GM18858 (cell line): Measurements from ENCODE around the gene FAM227B.
A peak's percentile ranks its signal among the peaks of the same experiment; 100 is the strongest.
"Not testable (repeated sequence)": the region's sequence is repeated elsewhere in the genome, so short reads cannot be mapped to it uniquely, and the experiment has no call there.

Experiments
- ATAC-seq: cut with Tn5 transposase; IDR thresholded peaks from one replicate; pipeline ENCODE4 v1.9.1; 2021; ENCODE audit not compliant: unreplicated experiment

The FAM227B gene

GRCh38 chr15:49441356-49441755 is 179.3 kb downstream of the FAM227B start:
- ATAC-seq, result no peak

DNA sequence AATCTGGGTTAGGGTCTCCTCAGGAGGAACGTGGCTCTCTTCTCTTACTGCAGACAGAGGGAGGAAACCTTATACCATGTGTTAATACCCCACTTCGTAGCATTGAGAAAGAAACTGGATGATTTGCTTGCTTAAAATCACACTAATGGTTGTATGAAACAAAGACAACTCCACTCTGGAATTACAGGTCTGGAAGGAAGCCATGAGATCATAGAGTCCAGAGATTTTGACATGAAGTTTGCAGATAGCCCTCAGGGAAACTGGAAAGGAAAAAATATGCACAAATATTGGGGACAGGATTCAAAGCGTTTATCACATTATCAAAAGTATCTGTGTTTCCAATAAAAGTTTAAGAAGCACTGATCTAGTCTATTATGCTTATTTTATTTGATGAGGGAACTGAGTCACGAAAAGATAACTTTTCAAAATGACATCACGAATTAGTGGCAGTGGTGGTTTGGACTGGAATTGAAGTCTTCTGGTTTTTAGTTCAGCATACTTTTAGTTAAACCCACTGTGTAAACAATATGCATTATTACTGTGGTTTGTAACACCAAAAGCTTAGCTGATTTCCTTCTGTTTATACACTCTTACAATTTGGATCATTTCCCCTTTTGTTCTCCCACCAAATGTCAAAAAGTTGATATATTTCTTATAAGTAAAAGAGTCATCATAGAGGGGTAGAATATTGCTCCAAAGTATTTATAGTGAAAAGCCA is 180.8 kb downstream of the FAM227B start:
- no peak for ATAC-seq

- ATAC-seq, result peak; percentile 67
These were observed 181.5 kb downstream of the FAM227B start for GRCh38 chr15:49438962-49439631.

GRCh38 chr15:49436751-49437150 is 183.9 kb downstream of the FAM227B start:
- no peak for ATAC-seq

GRCh38 chr15:49435174-49435573 is 185.4 kb downstream of the FAM227B start:
- ATAC-seq, result no peak

DNA sequence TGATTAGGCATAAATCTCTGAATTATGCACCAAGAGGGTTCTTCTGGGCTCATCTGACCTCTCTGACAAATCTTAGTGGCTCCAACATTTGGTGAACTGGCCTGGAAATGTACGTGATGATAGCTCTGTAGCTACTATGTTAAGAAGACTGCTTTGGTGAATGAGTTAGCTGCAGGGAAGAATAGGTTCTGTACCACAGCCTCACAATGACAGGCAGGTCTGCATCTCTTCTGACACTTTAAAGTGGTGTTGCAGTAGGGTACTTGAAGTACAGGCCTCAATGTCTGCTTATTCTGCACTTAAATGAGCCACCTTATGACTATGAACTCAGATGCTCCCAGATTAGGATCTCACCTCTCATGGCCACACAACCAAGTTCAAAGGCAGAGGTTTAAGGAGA is 190.6 kb downstream of the FAM227B start:
- ATAC-seq, result no peak

DNA sequence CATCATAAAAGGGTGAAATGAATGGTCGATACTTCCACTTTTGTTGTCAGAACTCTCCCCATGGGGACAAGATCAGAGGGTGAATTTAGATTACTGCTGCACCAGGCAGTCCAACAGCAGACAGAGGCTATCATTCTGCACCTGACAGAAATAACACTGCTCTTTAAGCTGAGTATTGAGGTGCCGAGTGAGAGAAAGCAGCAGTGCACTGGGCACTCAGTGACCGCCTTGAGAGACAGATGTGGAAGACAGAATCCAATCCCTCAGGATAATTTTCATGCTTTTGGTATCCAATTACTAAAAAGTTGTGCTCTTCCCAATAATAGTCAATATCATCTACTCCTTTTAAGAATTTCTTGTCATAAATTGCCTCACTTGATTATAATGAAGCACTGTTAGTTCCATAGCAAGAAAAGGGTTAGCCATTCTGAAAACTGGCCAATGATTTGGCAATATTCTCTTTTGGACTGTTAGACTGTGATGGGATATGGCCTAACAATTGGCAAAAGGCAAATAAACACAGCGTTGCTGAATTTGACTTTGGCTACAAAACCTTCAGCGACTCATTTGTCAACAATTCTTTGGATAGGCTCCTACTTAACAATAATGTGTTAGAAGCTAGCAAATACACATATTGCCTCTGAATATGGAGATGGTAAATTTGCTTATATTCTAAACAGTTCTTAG is 192.1 kb downstream of the FAM227B start:
- no peak for ATAC-seq

DNA sequence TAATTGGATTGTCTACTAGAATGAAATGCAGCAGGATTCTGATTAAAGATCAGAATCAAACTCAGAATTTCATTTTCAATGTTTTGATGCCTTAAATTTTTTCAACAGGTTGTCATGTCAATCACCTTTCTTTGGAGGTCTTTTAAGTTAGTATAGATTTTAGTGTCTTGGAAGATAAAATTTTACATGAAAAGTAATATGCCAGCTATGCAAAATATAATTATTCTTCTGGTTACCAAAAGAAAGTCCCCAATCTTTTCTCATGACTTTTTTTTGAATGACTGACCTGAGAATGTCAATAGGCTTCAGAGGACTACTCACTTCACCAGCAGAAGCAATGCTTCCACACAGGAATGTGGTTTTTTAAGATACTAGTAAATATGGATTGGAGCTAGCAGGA is 193.2 kb downstream of the FAM227B start:
- no peak for ATAC-seq

GRCh38 chr15:49424954-49425353 is 195.7 kb downstream of the FAM227B start:
- ATAC-seq, result no peak

DNA sequence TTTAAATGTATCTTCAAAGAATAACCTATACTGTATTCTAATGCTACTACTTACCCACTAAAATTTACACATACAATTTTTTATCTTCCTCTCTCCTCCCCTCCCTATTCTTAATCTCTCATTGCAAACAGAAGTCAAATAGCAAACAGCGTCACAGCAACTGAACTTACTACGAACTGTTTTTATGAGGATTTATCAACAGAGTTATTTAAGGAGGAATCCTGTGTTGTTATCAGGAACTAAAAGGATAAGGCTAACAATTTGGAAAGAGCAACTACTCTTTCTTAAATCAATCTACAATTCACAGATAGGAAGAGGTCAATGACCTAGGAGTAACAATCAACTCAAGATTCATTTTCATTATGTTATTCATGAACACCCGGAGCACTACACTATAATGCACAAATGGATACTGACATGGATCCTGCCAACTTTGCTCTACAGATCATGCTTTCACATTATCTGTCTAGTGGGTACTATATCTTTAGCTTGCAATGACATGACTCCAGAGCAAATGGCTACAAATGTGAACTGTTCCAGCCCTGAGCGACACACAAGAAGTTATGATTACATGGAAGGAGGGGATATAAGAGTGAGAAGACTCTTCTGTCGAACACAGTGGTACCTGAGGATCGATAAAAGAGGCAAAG is 196.6 kb downstream of the FAM227B start:
- ATAC-seq, result no peak

- no peak for ATAC-seq
These were observed 197.6 kb downstream of the FAM227B start, which contains the start of gene FGF7 for GRCh38 chr15:49423021-49423420. FGF7 (plus strand) TSS chr15:49423242; CDS start chr15:49424298, 1,056 bp downstream.

DNA sequence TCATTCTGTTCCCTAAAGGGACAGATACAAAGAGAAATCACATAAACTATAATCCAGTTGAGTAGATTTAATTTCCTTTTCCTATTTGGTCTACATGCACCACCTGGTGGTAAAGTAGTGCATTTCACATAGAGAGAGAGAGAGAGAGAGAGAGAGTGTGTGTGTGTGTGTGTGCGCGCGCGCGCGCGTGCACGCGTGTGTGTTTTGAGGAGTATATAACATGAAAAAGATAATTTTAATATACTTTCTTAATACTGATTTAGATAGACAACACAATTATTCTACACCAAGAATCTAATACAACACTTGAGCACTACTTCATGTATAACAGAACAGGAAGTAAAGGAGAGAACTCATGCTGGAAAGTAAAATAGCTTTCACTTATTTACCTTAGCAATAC is 198.6 kb downstream of the FAM227B start:
- ATAC-seq, result peak; percentile 46

GRCh38 chr15:49418811-49419210 is 201.8 kb downstream of the FAM227B start:
- no peak for ATAC-seq

DNA sequence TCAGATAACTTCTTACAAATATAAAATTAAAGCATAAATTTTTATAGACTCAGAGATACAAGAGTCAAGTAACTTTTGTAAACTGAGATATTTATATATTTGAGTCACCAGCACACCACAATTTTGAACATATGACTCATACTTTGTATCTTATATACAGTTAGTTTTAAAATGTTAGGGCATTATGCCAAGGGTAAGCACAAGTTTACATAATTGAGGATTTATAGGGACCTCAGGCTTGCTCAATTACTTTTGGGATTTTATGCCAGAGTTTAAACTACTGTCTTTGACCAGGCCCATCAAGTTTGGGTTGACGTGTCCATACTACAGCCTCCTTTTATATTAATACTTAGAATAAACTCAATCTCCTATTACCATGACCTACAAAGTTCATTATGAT is 205.0 kb downstream of the FAM227B start:
- no peak for ATAC-seq

DNA sequence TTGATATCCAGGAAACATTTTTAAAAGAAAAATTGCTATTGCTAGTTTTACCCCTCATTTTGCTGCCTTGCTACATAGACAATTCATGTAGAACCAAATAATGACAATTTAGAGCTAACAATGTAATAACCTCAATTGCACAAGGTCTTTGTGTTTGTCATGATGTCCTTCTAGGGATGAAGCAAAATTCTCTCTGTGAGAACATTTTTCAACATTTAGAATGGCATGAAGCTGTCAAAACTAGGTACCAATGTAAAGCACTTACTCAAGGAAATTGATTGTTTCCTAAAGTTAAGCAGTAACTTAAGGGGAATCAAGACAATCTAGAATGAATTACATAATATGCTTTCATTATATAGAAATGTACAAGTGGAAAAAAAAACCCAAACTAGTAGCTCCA is 205.5 kb downstream of the FAM227B start:
- ATAC-seq, result no peak

GRCh38 chr15:49412797-49413196 is 207.8 kb downstream of the FAM227B start:
- ATAC-seq, result no peak

DNA sequence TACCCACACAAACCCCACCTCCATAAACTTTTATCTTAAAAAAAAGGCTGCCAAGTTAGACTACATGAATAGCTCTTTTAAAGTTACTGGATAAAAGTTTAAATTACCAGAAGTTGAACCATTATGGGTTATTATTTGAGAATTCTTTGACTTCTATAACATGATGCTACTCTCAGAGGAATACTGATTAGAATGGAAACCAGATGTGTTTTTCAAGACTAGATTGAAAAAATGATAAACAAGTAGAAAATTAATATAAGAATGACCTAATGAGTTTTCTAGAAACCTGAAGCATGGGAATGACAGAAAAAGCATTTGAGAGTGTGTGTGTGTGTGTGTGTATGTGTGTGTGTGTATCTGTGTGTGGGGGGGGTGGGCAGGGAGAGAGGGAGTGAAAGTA is 210.0 kb downstream of the FAM227B start:
- ATAC-seq, result no peak

DNA sequence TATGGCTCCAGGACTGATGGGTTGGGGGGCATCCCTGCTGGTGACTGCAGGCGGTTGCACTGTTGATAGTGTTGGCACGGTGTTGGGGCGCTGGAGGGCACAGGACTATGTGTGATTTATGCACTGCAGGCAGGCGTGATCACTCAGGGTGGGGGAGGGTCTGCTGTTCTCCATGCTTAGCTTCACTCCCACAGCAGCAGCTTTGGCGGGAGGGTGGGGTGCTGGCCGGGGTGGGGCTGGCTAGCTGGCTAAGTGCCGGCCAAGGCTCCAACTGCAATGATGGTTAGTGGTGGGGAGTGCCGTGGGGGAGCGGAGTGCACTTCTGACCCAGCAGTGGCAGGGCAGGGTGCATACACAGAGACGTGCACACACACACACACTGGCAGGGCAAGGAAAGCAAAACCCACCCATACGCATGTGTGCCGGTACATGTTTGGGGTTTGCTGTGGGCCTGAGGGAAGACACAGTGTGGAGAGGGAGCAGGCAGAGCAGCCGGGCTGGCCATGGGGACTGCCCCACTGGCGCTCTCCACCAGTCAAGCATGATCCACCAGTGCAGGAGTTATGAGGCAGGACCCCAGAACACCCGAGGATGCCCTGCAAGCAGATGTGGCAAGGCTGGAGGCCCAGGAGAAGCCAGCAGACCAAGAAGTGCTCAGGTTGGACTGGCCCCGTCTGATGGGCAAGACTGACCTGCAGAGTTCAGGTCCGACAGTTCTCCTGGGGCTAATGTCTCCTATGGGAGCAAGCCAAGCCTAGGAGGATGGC is 214.1 kb downstream of the FAM227B start:
- no peak for ATAC-seq

- not testable (repeated sequence) for ATAC-seq
These were observed 217.9 kb downstream of the FAM227B start for GRCh38 chr15:49402515-49403296.

- ATAC-seq, result no peak
These were observed 233.1 kb downstream of the FAM227B start for GRCh38 chr15:49387471-49387870.
